ENCODE results near the gene TM9SF3.

DNA sequence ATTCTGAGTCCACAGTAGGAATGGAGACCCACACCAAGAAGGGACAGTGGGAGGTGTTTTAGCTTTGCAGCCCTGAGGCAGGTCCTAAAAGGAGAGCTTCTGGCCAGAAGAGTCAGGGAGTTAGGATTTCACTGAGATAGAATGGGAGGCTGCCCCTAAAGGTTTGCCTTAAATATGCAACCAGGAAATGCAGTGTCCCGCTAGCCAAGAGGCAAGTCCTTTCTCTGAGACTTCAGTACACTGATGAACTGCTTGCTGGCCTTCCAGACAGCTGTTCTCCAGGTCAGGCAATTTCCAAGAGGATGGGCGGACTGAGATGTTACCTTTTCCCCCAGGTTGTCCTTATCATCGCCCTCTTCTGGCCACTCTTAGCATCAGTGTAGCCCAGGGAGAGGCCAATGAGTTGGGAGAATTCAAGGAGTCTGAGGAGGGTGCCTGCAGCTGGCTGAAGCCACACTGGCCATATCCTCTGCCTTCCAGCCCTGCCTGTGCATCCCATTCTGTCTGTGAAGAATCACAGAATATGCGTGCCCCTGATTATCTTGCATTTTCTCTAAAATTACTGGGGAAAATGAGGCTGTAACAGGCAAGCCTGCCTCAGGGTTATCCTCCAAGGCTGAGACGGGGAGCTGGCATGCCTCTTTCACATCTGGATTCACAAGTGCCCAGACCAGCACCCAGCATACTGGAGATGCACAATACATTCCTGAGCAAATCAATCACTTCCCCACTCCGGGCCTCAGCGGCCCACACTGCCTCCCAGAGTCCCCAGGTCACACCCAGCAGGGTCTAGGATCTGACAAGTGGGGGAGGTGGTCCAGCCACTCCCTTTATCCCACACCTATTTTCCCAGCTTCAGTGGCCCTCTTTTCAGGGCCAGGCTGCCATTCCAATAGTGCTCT, 75.5 kb downstream of the TM9SF3 start:
- peak; percentile 49; the same call in 1 of the 2 replicates for TF ChIP-seq CTCF (IDR thresholded peaks at IDR 0.05; ENCODE audit: low read length)
- no peak for TF ChIP-seq EZH2 (IDR thresholded peaks at IDR 0.05; ENCODE audit: borderline replicate concordance, low read length)
